MG63 (cell line): ENCODE data around the gene OR52A5. TPM values are rescaled to one million over a fixed set of nuclear protein-coding genes. Genes with fewer than 3 reads are reported as not detected.
"Not testable (repeated sequence)": the region's sequence is repeated elsewhere in the genome, so short reads cannot be mapped to it uniquely, and the experiment has no call there.

Experiments
- DNase-seq: peaks from one replicate; pipeline ENCODE4 v3.0.0-alpha.2; 2020
- H3K27me3 ChIP-seq: fragments of 250-450 bp; sonication (Bioruptor Pico); 2 replicates; pipeline ENCODE4 v1.5.1; 2020; ENCODE audit warnings: mild to moderate bottlenecking, moderate library complexity
- H3K36me3 ChIP-seq: fragments of 250-450 bp; sonication (Bioruptor Pico); 2 replicates; pipeline ENCODE4 v1.5.1; 2020; ENCODE audit warnings: mild to moderate bottlenecking, moderate library complexity
- H3K4me3 ChIP-seq: fragments of 250-450 bp; sonication (Bioruptor Pico); 2 replicates; pipeline ENCODE4 v1.5.1; 2020; ENCODE audit warnings: mild to moderate bottlenecking, moderate library complexity
- H3K9me3 ChIP-seq: fragments of 250-450 bp; sonication (Bioruptor Pico); 2 replicates; pipeline ENCODE4 v1.5.1; 2020; ENCODE audit warnings: mild to moderate bottlenecking, moderate library complexity
- total RNA-seq: library from RNA; depleted of rRNA; stranded (reverse); fragments of >200 nt; shearing (Covaris generic); gene quantifications from 2 replicates; pipeline ENCODE4 v1.2.3, GENCODE V29; 2014; ENCODE audit warnings: low replicate concordance; rRNA removed

The OR52A5 gene
- total RNA-seq: not detected in 2 replicates

- H3K27me3 ChIP-seq: no peaks in the 10 kb centered on the region
- H3K4me3 ChIP-seq: no peak within 1 kb of the TSS
- no peaks in the 10 kb centered on the region for H3K36me3 ChIP-seq
- no peak for DNase-seq
- no peaks in the 10 kb centered on the region for H3K9me3 ChIP-seq
Observed at GRCh38 chr11:5137996-5138395, at the start of gene OR52A5. Gene OR52A5, minus strand, starts transcription at chr11:5138356. Its CDS starts 5,714 bp downstream, at chr11:5132642.

GRCh38 chr11:5178046-5178837, 40.1 kb upstream of the OR52A5 start:
- DNase-seq: no peak

DNA sequence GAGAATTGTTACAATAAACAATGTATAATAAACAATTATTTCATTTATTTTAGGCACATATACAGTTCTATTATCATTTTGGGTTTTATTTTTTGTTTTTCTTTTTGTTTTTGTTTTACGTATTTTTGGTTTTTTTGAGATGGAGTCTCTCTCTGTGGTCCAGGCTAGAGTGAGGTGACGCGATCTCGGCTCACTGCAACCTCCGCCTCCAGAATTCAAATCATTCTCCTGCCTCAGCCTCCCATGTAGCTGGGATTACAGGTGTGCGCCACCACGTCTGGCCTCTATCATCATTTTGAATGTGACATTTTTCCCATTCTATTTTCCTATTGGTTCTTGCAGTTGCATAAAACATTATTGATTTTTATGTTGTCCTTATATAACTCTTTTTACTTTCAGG, 36.8 kb upstream of the OR52A5 start:
- Histone ChIP-seq H3K27me3 (no peaks in the 10 kb centered on the region), H3K4me3 (no peak overlapping the region), H3K9me3 (no peaks in the 10 kb centered on the region), H3K36me3 (no peaks in the 10 kb centered on the region)
- DNase-seq: no peak

More at GRCh38 chr11:5178046-5178837, 40.1 kb upstream of the OR52A5 start:
- no peaks in the 10 kb centered on the region for H3K36me3 ChIP-seq
- H3K4me3 ChIP-seq: no peak overlapping the region
- H3K9me3 ChIP-seq: no peaks in the 10 kb centered on the region
- H3K27me3 ChIP-seq: no peaks in the 10 kb centered on the region

DNA sequence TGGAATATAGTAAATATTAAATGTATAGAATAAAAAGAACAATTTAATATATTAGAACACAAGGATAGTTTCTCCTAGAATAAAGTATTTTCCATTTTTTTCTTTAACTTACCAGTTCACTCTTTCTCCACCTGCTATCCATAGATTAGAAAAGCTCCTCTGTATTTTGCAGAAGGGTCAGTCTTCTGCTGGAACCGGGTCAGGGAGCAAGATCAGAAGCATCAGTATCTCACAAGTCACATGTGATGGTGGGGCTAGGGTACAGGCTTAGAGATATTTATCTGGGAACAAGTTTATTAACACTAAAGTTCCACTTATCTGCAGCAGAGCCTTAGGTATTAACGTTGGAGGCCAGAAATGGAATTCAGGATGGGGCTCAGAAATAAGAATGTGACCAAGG, 33.7 kb upstream of the OR52A5 start:
- no peaks in the 10 kb centered on the region for H3K36me3 ChIP-seq
- H3K4me3 ChIP-seq: no peak overlapping the region
- H3K27me3 ChIP-seq: no peaks in the 10 kb centered on the region
- no peaks in the 10 kb centered on the region for H3K9me3 ChIP-seq
- no peak for DNase-seq

- H3K36me3 ChIP-seq, H3K4me3 ChIP-seq, DNase-seq, H3K27me3 ChIP-seq, H3K9me3 ChIP-seq: not testable (repeated sequence)
Observed at GRCh38 chr11:5165898-5166297, 27.7 kb upstream of the OR52A5 start.

DNA sequence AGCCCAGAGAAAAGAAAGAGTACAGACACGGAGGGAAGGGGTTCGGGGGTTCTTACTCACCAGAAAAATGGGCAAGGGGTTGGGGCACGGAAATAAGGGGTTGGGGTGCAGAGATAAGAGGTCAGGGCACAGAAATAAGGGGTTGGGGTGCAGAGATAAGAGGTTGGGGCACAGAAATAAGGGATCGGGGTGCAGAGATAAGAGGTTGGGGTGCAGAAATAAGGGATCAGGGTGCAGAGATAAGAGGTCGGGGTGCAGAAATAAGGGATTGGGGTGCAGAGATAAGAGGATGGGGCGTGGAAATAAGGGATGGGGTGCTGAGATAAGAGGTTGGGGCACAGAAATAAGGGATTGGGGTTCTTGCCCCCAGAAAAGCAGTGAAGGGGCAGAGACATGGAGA, 26.7 kb upstream of the OR52A5 start:
- H3K27me3 ChIP-seq, DNase-seq, H3K9me3 ChIP-seq, H3K4me3 ChIP-seq, H3K36me3 ChIP-seq: not testable (repeated sequence)

DNA sequence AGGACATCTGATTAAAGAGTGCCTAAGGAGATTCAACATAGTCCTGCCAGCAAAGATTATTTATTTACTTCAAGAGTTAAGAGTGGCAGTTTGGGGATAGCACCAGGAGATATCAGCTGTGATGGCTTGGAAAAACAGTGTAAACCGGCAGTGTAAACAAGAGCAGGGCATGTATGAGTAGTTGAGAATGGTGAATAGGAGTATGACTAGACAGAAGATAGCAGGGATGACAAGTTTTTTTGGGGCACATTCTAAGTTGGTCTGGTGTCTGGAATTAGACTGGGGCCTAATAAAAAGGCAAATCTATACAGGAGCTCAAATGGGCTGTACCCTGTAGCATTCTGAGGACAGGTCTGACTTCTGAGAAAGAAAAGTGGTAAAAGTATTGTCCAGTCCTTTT, 22.9 kb upstream of the OR52A5 start:
- not testable (repeated sequence) for DNase-seq, H3K9me3 ChIP-seq

DNA sequence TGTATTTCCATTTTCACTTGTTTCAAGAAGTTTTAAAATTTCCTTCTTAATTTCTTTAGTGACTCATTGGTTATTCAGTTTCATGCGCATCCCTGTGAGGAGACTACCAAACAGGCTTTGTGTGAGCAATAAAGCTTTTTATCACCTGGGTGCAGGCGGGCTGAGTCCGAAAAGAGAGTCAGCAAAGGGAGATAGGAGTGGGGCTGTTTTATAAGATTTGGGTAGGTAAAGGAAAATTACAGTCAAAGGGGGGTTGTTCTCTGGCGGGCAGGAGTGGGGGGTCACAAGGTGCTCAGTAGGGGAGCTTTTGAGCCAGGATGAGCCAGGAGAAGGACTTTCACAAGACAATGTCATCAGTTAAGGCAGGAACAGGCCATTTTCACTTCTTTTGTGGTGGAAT, 22.1 kb upstream of the OR52A5 start:
- not testable (repeated sequence) for H3K4me3 ChIP-seq, H3K36me3 ChIP-seq, DNase-seq

More for the DNA sequence above, 22.9 kb upstream of the OR52A5 start:
- H3K27me3 ChIP-seq, H3K36me3 ChIP-seq, H3K4me3 ChIP-seq: not testable (repeated sequence)

GRCh38 chr11:5159806-5160205, 21.6 kb upstream of the OR52A5 start:
- DNase-seq: no peak
- no peaks in the 10 kb centered on the region for H3K9me3 ChIP-seq
- H3K27me3 ChIP-seq: no peaks in the 10 kb centered on the region; the same call in 1 of the 2 replicates
- no peaks in the 10 kb centered on the region for H3K36me3 ChIP-seq
- H3K4me3 ChIP-seq: no peak overlapping the region

More for the DNA sequence above, 22.1 kb upstream of the OR52A5 start:
- H3K9me3 ChIP-seq, H3K27me3 ChIP-seq: not testable (repeated sequence)

DNA sequence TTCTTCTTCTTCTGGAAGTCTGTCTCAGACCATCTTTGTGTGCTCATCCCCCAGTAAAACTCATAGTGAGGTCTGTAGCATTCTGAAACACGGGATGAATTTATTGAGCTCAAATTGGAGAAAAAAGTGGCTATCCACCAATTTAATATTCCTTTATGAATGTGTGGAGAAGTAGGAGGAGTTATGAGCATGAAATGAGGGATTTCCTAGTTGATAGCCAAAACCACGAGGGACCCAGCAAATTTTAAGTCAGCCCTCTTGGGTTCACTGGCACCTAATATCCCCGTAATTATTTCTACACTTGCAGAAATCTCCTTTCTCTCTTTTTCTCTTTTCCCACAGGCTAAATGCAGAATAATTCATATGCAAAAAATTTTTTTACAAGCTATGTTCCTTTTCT, 16.5 kb upstream of the OR52A5 start, which contains the start of gene OR52A1:
Gene OR52A1 (minus strand): TSS at position 101 of the 400 bp plus-strand sequence. CDS start 2,388 bp downstream, outside the sequence.
- no peaks in the 10 kb centered on the region for H3K9me3 ChIP-seq
- no peak within 1 kb of the TSS for H3K4me3 ChIP-seq
- H3K36me3 ChIP-seq: no peaks in the 10 kb centered on the region
- DNase-seq: no peak
- H3K27me3 ChIP-seq: no peaks in the 10 kb centered on the region; the same call in 1 of the 2 replicates

DNA sequence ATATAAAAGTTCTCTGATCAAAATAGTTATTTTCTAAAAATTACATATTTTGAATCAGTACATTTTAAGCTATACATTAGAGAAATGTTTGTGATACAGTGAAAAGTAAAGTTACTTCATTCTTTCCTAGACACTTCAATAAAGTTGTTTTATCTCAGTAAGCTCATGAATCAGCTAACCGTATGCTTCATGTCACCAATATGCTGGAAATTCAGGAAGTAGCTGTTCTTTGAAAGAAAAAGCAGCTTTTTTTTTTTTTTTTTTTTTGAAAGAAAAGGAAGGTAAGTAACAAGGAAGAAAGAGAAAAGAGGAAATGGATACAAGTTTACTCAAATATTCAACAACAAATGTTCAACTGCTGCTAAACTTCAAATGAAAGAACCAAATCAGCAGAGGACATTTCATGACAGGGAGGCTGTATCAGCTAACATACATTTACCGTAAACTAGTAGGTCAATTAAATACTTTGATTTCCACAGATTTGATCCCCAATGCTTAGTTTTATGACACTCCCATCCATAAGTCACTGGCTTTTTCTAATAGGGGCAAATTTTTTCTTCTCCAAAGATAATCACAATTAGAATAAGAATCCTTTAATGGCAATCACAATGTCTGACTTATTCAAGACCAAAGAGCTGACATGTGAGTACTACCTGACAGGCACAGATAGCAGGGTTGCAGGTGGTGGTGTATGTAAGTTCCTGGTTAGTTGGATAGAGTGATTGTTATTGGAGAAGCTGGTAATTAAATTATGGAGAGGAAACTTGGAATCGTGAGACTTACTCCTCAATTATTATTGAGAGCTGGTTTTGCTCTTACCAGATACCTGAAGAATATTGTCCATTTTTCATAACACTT, 15.6 kb upstream of the OR52A5 start:
- no peak for DNase-seq
- Histone ChIP-seq H3K4me3 (no peak overlapping the region), H3K36me3 (no peaks in the 10 kb centered on the region), H3K27me3 (no peaks in the 10 kb centered on the region; the same call in 1 of the 2 replicates), H3K9me3 (no peaks in the 10 kb centered on the region)

DNA sequence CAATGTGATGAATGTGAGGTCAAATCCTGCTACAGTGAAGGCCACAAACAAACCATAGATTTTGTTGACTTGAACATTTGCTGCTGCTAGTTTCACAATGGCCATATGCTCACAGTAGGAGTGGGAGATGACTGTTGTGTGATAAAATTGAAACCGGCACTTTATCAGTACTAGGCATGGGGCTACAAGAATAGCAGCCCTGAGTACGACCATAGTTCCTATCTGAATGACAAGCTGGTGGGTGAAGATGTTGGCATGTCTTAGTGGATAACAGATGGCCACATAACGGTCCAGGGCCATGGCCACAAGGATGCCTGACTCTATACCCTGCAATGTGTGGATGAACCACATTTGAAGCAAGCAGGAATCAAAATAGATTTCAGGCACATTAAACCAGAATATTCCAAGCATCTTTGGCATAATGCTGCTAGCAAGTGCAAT, 13.6 kb upstream of the OR52A5 start:
- H3K9me3 ChIP-seq: no peaks in the 10 kb centered on the region
- H3K4me3 ChIP-seq: no peak overlapping the region
- no peaks in the 10 kb centered on the region; the same call in 1 of the 2 replicates for H3K27me3 ChIP-seq
- H3K36me3 ChIP-seq: no peaks in the 10 kb centered on the region
- no peak for DNase-seq

DNA sequence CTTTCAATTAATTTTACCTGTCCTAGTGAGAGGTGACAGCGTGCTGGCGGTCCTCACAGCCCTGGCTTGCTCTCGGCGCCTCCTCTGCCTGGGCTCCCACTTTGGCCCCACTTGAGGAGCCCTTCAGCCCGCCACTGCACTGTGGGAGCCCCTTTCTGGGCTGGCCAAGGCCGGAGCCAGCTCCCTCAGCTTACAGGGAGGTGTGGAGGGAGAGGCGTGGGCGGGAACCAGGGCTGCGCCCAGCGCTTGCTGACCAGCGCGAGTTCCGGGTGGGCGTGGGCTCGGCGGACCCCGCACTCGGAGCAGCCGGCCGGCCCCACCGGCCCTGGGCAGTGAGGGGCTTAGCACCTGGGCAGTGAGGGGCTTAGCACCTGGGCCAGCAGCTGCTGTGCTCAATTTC, 6.0 kb upstream of the OR52A5 start:
- not testable (repeated sequence) for DNase-seq, H3K4me3 ChIP-seq, H3K9me3 ChIP-seq, H3K27me3 ChIP-seq, H3K36me3 ChIP-seq

- H3K9me3 ChIP-seq: no peaks in the 10 kb centered on the region
- H3K27me3 ChIP-seq: no peaks in the 10 kb centered on the region
- H3K4me3 ChIP-seq: no peak overlapping the region
- DNase-seq: no peak
- H3K36me3 ChIP-seq: no peaks in the 10 kb centered on the region
Observed at GRCh38 chr11:5137014-5137413, 1.1 kb downstream of the OR52A5 start.

DNA sequence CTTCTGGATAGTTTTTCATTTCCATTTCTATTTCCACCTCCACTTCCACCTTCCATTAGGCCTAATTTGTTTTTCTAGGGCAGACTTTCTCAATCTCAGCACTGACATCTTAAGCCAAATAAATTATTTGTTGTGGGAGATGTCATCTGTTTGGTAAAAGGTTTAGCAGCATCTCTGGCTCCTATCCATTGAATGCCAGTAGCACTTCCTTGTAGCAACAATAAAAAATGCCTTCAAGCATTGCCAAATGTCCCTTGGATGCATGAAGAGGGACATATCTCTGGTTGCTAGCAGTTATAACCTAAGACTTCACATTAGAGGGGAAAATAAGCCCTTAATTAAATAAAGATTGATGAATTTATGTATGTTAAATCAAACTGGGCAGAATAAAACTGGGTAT, 1.9 kb downstream of the OR52A5 start:
- Histone ChIP-seq H3K9me3 (no peaks in the 10 kb centered on the region), H3K36me3 (no peaks in the 10 kb centered on the region), H3K27me3 (no peaks in the 10 kb centered on the region), H3K4me3 (no peak overlapping the region)
- no peak for DNase-seq

- DNase-seq: no peak
- H3K9me3 ChIP-seq: no peaks in the 10 kb centered on the region
- no peaks in the 10 kb centered on the region for H3K27me3 ChIP-seq
- H3K36me3 ChIP-seq: no peaks in the 10 kb centered on the region
- H3K4me3 ChIP-seq: no peak overlapping the region
Observed at GRCh38 chr11:5131584-5132335, 6.4 kb downstream of the OR52A5 start.

DNA sequence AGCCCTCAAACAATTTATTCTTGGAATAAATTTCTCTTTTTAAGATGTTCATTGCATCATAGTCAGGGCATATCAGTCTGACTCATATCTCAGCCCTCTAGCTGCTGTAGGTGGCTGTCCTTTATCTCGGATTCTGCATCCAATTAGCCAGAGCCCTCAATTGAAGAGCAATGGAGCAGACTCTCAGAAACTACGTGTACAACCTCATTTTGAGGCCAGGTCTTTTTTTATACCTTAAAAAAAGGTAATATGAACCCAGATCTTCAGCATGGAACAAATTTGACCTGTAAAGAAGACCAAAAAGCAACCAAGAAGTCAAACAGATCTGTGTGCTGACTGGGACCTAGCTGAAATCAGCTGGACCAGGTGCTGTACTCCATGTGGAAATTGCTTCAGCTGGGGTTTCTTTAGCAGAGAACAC, 8.7 kb downstream of the OR52A5 start:
- H3K36me3 ChIP-seq: no peaks in the 10 kb centered on the region
- no peak overlapping the region for H3K4me3 ChIP-seq
- no peaks in the 10 kb centered on the region for H3K27me3 ChIP-seq
- no peaks in the 10 kb centered on the region for H3K9me3 ChIP-seq
- DNase-seq: no peak
